PFSK-1 (cell line): ENCODE measurements around the gene SSPN.

Experiments
- POLR2AphosphoS5 ChIP-seq: IDR thresholded peaks from 2 replicates; pipeline ENCODE4 v1.6.1; 2012; ENCODE audit warnings: low read depth, mild to moderate bottlenecking, control low read depth, low read length, moderate library complexity
- TAF1 ChIP-seq: IDR thresholded peaks from 2 replicates; pipeline ENCODE4 v1.6.1; 2012; ENCODE audit warnings: low read length, control low read depth, borderline replicate concordance; ENCODE audit not compliant: insufficient read depth
- TF ChIP-seq, protein P1 (sequence below), 2 experiments: IDR thresholded peaks; 2 replicates each; pipeline versions ENCODE4 v1.6.1 to v1.8.0; 2011 to 2012; ENCODE audit warnings: low read depth in 2 of 2, low read length in 2 of 2, control low read depth in 1 of 2, inconsistent platforms in 1 of 2, mild to moderate bottlenecking in 1 of 2, moderate library complexity in 1 of 2; ENCODE audit not compliant: insufficient read depth in 1 of 2

DNA sequence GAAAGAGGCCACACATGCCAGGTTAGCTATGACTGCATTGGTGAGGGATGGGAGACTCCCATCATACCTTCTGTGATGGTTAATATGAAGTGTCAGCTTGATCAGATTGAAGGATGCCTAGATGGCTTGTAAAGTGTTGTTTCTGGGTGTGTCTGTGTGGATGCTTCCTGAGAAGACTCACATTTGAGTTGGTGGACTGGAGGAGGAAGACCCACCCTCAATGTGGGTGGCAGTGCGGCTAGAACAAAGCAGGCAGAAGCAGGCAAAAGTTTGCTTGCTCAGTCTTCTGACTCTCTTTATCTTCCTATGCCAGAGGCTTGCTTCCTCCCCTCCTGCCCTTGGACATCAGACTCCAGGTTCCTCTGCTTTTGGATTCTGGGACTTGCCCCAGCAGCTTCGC, 88.2 kb downstream of the SSPN start:
- TF ChIP-seq, protein P1, sequence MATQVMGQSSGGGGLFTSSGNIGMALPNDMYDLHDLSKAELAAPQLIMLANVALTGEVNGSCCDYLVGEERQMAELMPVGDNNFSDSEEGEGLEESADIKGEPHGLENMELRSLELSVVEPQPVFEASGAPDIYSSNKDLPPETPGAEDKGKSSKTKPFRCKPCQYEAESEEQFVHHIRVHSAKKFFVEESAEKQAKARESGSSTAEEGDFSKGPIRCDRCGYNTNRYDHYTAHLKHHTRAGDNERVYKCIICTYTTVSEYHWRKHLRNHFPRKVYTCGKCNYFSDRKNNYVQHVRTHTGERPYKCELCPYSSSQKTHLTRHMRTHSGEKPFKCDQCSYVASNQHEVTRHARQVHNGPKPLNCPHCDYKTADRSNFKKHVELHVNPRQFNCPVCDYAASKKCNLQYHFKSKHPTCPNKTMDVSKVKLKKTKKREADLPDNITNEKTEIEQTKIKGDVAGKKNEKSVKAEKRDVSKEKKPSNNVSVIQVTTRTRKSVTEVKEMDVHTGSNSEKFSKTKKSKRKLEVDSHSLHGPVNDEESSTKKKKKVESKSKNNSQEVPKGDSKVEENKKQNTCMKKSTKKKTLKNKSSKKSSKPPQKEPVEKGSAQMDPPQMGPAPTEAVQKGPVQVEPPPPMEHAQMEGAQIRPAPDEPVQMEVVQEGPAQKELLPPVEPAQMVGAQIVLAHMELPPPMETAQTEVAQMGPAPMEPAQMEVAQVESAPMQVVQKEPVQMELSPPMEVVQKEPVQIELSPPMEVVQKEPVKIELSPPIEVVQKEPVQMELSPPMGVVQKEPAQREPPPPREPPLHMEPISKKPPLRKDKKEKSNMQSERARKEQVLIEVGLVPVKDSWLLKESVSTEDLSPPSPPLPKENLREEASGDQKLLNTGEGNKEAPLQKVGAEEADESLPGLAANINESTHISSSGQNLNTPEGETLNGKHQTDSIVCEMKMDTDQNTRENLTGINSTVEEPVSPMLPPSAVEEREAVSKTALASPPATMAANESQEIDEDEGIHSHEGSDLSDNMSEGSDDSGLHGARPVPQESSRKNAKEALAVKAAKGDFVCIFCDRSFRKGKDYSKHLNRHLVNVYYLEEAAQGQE (IDR thresholded peaks at IDR 0.05; ENCODE audit: insufficient read depth in 1 of 2, low read depth in 2 of 2, low read length in 2 of 2): no peak
- no peak for TF ChIP-seq TAF1
- TF ChIP-seq POLR2AphosphoS5: no peak
